HepG2 (cell line): ENCODE data around the gene JPH2. TPM values are rescaled to one million over a fixed set of nuclear protein-coding genes. Genes with fewer than 3 reads are reported as not detected.
A peak's percentile ranks its signal among the peaks of the same experiment; 100 is the strongest.

Source experiments
- FOSL1 ChIP-seq: sonication (generic); formaldehyde crosslinking; IDR thresholded peaks from 2 replicates; pipeline ENCODE4 v1.9.0; 2021; ENCODE audit warnings: missing genetic modification reagents, borderline replicate concordance
- GATAD1 ChIP-seq: IDR thresholded peaks from 2 replicates; pipeline ENCODE4 v1.6.1; 2016; ENCODE audit warnings: missing genetic modification reagents, missing compliant biosample characterization
- KLF13 ChIP-seq: sonication (generic); formaldehyde crosslinking; IDR thresholded peaks from 2 replicates; pipeline ENCODE4 v1.4.0; 2020; ENCODE audit warnings: mild to moderate bottlenecking, missing genetic modification reagents
- RFX3 ChIP-seq: IDR thresholded peaks from 2 replicates; pipeline ENCODE4 v1.6.1; 2016; ENCODE audit warnings: missing biosample characterization, missing genetic modification reagents
- RNF2 ChIP-seq: fragments of 450-650 bp; conservative IDR thresholded peaks from 2 replicates; pipeline ENCODE4 v1.6.1; 2016; ENCODE audit warnings: low read depth
- YEATS4 ChIP-seq: sonication (generic); formaldehyde crosslinking; IDR thresholded peaks from 2 replicates; pipeline ENCODE4 v1.4.0; 2020; ENCODE audit warnings: missing genetic modification reagents, borderline replicate concordance
- ZNF138 ChIP-seq: sonication (generic); formaldehyde crosslinking; IDR thresholded peaks from 2 replicates; pipeline ENCODE4 v1.5.0; 2020; ENCODE audit warnings: mild to moderate bottlenecking, low read depth, missing genetic modification reagents
- ZNF180 ChIP-seq: sonication (generic); formaldehyde crosslinking; IDR thresholded peaks from 2 replicates; pipeline ENCODE4 v1.4.0; 2020; ENCODE audit warnings: low read depth, missing genetic modification reagents, borderline replicate concordance
- polyA plus RNA-seq, 8 experiments: library from polyadenylated mRNA; depleted of rRNA in 3 of 8; stranded (reverse) in 7 of 8; unstranded in 1 of 8; fragments of >200 nt; fragmentation: Illumina TruSeq in 4 of 8; extraction: Trizol in 4 of 8; gene quantifications; 2 replicates each; pipeline versions ENCODE4 v1.2.1 to v1.2.3, GENCODE V29; 2011 to 2016; ENCODE audit warnings: low read depth in 4 of 8, missing spikeins in 1 of 8, mixed read lengths in 1 of 8; ENCODE audit not compliant: insufficient read depth in 1 of 8
- total RNA-seq, 5 experiments: library from RNA; depleted of rRNA; stranded (reverse); fragments of >200 nt; fragmentation: Illumina TruSeq; extraction: Trizol; gene quantifications; 2 replicates each; pipeline ENCODE4 v1.2.3, GENCODE V29; 2016; ENCODE audit warnings: low read depth in 1 of 5
- TF ChIP-seq, protein P1 (sequence below): sonication (generic); formaldehyde crosslinking; IDR thresholded peaks from 2 replicates; pipeline ENCODE4 v1.4.0; 2020; ENCODE audit warnings: missing genetic modification reagents, borderline replicate concordance
- TF ChIP-seq, protein P2 (sequence below): sonication (generic); formaldehyde crosslinking; IDR thresholded peaks from 2 replicates; pipeline ENCODE4 v1.8.1; 2023; ENCODE audit warnings: mild to moderate bottlenecking, inconsistent platforms, moderate library complexity, missing genetic modification reagents, borderline replicate concordance
- TF ChIP-seq, protein P3 (sequence below): sonication (generic); formaldehyde crosslinking; IDR thresholded peaks from 2 replicates; pipeline ENCODE4 v1.8.0; 2022; ENCODE audit warnings: missing genetic modification reagents, mild to moderate bottlenecking, inconsistent platforms, borderline replicate concordance
- TF ChIP-seq, protein P4 (sequence below): sonication (generic); formaldehyde crosslinking; IDR thresholded peaks from 2 replicates; pipeline ENCODE4 v1.4.0; 2020; ENCODE audit warnings: low read depth, mild to moderate bottlenecking, missing genetic modification reagents
- TF ChIP-seq, protein P5 (sequence below): sonication (generic); formaldehyde crosslinking; IDR thresholded peaks from 2 replicates; pipeline ENCODE4 v1.5.1; 2020; ENCODE audit warnings: missing genetic modification reagents, mild to moderate bottlenecking, borderline replicate concordance
- TF ChIP-seq, protein P6 (sequence below): sonication (generic); formaldehyde crosslinking; IDR thresholded peaks from 2 replicates; pipeline ENCODE4 v1.4.0; 2020; ENCODE audit warnings: mild to moderate bottlenecking, low read depth, missing genetic modification reagents
- TF ChIP-seq, protein P7 (sequence below): sonication (generic); formaldehyde crosslinking; IDR thresholded peaks from 2 replicates; pipeline ENCODE4 v1.5.0; 2020; ENCODE audit warnings: missing genetic modification reagents

The JPH2 gene
- total and polyA plus RNA-seq, 2 of the 13 experiments (the other 11 are each of a cell fraction or from before 2014, with no cell fraction given) = 0.42 TPM; not detected in 1

DNA sequence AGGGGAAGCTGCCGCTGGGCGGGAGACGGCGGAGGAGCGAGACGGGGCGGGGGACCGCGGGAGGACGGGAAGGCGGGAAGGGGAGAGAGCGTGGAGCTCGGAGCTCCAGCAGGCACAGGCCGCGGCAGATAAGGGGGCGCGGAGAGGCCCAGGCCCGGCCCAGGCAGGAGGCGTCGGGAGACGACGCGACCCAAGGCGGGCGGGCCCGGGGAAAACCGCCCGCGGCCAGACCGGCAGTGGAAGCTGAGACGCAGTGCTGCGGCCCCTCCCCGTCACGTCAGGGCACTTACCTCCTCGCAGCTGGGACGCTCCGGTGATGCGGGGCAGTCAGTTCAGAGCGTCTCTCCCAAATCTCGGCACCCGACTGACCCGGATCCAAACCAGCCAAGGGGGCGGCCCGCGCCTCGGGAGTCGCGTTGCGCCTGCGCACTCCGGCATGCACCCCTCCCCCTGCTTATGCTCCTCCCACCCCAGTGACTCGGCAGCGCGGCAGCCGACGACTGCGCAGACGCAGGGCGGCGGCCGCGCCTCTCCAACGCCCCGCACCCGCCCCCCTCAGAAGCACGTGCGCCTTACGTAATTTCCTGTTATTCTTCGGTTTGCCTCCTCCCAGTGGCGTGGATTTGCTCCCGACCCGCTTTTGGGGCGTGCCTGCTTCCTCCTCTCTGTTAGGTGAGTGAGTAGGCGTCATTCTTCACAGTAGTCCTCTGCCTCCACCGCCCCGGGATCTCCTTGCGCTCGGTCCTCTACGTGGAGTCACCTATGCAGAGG lies 23.6 kb upstream of the JPH2 start, which contains the start of gene OSER1 (continued):
- TF ChIP-seq ZNF180 (CRISPR knock-in tag) = peak; percentile 85; the same call in 1 of the 2 replicates
- TF ChIP-seq RNF2 = 0 out of 2 replicates have a peak, but pooled peaks have one; percentile 76
- TF ChIP-seq FOSL1 = no peak
- TF ChIP-seq, protein P1, sequence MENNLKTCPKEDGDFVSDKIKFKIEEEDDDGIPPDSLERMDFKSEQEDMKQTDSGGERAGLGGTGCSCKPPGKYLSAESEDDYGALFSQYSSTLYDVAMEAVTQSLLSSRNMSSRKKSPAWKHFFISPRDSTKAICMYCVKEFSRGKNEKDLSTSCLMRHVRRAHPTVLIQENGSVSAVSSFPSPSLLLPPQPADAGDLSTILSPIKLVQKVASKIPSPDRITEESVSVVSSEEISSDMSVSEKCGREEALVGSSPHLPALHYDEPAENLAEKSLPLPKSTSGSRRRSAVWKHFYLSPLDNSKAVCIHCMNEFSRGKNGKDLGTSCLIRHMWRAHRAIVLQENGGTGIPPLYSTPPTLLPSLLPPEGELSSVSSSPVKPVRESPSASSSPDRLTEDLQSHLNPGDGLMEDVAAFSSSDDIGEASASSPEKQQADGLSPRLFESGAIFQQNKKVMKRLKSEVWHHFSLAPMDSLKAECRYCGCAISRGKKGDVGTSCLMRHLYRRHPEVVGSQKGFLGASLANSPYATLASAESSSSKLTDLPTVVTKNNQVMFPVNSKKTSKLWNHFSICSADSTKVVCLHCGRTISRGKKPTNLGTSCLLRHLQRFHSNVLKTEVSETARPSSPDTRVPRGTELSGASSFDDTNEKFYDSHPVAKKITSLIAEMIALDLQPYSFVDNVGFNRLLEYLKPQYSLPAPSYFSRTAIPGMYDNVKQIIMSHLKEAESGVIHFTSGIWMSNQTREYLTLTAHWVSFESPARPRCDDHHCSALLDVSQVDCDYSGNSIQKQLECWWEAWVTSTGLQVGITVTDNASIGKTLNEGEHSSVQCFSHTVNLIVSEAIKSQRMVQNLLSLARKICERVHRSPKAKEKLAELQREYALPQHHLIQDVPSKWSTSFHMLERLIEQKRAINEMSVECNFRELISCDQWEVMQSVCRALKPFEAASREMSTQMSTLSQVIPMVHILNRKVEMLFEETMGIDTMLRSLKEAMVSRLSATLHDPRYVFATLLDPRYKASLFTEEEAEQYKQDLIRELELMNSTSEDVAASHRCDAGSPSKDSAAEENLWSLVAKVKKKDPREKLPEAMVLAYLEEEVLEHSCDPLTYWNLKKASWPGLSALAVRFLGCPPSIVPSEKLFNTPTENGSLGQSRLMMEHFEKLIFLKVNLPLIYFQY (CRISPR knock-in tag) = peak; percentile 62; the same call in 1 of the 2 replicates
- TF ChIP-seq KLF13 (CRISPR knock-in tag) = no peak
- peak; percentile 89 for TF ChIP-seq GATAD1
- TF ChIP-seq RFX3 (CRISPR knock-in tag) = no peak; the same call in 1 of the 2 replicates
- TF ChIP-seq YEATS4 (CRISPR knock-in tag) = peak; percentile 78
- TF ChIP-seq, protein P2, sequence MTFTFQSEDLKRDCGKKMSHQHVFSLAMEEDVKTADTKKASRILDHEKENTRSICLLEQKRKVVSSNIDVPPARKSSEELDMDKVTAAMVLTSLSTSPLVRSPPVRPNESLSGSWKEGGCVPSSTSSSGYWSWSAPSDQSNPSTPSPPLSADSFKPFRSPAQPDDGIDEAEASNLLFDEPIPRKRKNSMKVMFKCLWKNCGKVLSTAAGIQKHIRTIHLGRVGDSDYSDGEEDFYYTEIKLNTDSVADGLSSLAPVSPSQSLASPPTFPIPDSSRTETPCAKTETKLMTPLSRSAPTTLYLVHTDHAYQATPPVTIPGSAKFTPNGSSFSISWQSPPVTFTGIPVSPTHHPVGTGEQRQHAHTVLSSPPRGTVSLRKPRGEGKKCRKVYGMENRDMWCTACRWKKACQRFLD (CRISPR knock-in tag) = peak; percentile 74
- TF ChIP-seq, protein P3, sequence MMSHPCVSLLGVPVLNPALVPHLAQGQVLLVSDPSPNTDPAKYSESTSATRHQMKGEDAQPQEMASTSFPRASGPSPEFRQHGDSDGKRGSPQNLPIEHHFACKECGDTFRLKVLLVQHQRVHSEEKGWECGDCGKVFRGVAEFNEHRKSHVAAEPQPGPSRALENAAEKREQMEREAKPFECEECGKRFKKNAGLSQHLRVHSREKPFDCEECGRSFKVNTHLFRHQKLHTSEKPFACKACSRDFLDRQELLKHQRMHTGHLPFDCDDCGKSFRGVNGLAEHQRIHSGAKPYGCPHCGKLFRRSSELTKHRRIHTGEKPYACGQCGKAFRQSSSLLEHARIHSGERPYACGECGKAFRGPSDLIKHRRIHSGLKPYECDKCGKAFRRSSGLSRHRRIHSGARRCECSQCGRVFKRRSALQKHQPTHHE (CRISPR knock-in tag) = peak; percentile 46; the same call in 1 of the 2 replicates
- TF ChIP-seq, protein P4, sequence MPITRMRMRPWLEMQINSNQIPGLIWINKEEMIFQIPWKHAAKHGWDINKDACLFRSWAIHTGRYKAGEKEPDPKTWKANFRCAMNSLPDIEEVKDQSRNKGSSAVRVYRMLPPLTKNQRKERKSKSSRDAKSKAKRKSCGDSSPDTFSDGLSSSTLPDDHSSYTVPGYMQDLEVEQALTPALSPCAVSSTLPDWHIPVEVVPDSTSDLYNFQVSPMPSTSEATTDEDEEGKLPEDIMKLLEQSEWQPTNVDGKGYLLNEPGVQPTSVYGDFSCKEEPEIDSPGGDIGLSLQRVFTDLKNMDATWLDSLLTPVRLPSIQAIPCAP (CRISPR knock-in tag) = no peak; the same call in 1 of the 2 replicates
- TF ChIP-seq, protein P5, sequence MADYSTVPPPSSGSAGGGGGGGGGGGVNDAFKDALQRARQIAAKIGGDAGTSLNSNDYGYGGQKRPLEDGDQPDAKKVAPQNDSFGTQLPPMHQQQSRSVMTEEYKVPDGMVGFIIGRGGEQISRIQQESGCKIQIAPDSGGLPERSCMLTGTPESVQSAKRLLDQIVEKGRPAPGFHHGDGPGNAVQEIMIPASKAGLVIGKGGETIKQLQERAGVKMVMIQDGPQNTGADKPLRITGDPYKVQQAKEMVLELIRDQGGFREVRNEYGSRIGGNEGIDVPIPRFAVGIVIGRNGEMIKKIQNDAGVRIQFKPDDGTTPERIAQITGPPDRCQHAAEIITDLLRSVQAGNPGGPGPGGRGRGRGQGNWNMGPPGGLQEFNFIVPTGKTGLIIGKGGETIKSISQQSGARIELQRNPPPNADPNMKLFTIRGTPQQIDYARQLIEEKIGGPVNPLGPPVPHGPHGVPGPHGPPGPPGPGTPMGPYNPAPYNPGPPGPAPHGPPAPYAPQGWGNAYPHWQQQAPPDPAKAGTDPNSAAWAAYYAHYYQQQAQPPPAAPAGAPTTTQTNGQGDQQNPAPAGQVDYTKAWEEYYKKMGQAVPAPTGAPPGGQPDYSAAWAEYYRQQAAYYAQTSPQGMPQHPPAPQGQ = no peak; the same call in 1 of the 2 replicates
- TF ChIP-seq, protein P6, sequence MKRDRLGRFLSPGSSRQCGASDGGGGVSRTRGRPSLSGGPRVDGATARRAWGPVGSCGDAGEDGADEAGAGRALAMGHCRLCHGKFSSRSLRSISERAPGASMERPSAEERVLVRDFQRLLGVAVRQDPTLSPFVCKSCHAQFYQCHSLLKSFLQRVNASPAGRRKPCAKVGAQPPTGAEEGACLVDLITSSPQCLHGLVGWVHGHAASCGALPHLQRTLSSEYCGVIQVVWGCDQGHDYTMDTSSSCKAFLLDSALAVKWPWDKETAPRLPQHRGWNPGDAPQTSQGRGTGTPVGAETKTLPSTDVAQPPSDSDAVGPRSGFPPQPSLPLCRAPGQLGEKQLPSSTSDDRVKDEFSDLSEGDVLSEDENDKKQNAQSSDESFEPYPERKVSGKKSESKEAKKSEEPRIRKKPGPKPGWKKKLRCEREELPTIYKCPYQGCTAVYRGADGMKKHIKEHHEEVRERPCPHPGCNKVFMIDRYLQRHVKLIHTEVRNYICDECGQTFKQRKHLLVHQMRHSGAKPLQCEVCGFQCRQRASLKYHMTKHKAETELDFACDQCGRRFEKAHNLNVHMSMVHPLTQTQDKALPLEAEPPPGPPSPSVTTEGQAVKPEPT = no peak
- TF ChIP-seq, protein P7, sequence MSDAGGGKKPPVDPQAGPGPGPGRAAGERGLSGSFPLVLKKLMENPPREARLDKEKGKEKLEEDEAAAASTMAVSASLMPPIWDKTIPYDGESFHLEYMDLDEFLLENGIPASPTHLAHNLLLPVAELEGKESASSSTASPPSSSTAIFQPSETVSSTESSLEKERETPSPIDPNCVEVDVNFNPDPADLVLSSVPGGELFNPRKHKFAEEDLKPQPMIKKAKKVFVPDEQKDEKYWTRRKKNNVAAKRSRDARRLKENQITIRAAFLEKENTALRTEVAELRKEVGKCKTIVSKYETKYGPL (CRISPR knock-in tag) = no peak
- TF ChIP-seq ZNF138 (CRISPR knock-in tag) = peak; percentile 87; the same call in 1 of the 2 replicates
